COLO668 (cell line): ENCODE data around the gene LHX2.

Experiments
- DNase-seq: peaks from one replicate; lab custom pipeline; 2025; ENCODE audit not compliant: unreplicated experiment; lab: John Stamatoyannopoulos, UW

LHX2 gene

GRCh38 chr9:123998970-123999621, 12.5 kb upstream of the LHX2 start:
- peak; percentile 19 for DNase-seq

GRCh38 chr9:123999661-124000060, 11.9 kb upstream of the LHX2 start:
- DNase-seq, result peak; percentile 40

GRCh38 chr9:124000161-124000783, 11.3 kb upstream of the LHX2 start:
- peak; percentile 36 for DNase-seq

GRCh38 chr9:124000784-124001457, 10.6 kb upstream of the LHX2 start:
- no peak for DNase-seq

- no peak for DNase-seq
Observed at GRCh38 chr9:124001458-124001799, 10.1 kb upstream of the LHX2 start.

- DNase-seq, result no peak
Observed at GRCh38 chr9:124001866-124002525, 9.6 kb upstream of the LHX2 start.

GRCh38 chr9:124003636-124004349, 7.8 kb upstream of the LHX2 start:
- no peak for DNase-seq

- peak; percentile 28 for DNase-seq
Observed at GRCh38 chr9:124004593-124004992, 7.0 kb upstream of the LHX2 start.

GRCh38 chr9:124005029-124005771, 6.4 kb upstream of the LHX2 start:
- DNase-seq, result no peak

- DNase-seq, result no peak
Observed at GRCh38 chr9:124006448-124007361, 4.9 kb upstream of the LHX2 start.

GRCh38 chr9:124007565-124008302, 3.8 kb upstream of the LHX2 start:
- DNase-seq, result no peak

GRCh38 chr9:124008303-124008693, 3.3 kb upstream of the LHX2 start:
- DNase-seq, result peak; percentile 79

- peak; percentile 79 for DNase-seq
Observed at GRCh38 chr9:124008694-124009530, 2.7 kb upstream of the LHX2 start.

GRCh38 chr9:124009531-124010217, 1.9 kb upstream of the LHX2 start:
- DNase-seq, result no peak

- DNase-seq, result no peak
Observed at GRCh38 chr9:124010303-124010664, 1.3 kb upstream of the LHX2 start.

- DNase-seq, result peak; percentile 63
Observed at GRCh38 chr9:124010665-124011321, 775 bp upstream of the LHX2 start.
